Left ventricle myocardium superior (tissue), 1 donor: ENCODE results near the gene AKAP6. TPM values are rescaled to one million over a fixed set of nuclear protein-coding genes. Genes with fewer than 3 reads are reported as not detected.
A peak's percentile ranks its signal among the peaks of the same experiment; 100 is the strongest.

Experiments
- ATAC-seq: fragments of 200-7000 bp; cut with Tn5 transposase; one replicate; pipeline ENCODE4 v1.9.1; 2020; ENCODE audit warnings: mild to moderate bottlenecking, moderate library complexity
- DNase-seq: peaks from one replicate; pipeline ENCODE4 v3.0.0-alpha.2; 2020
- intact Hi-C: fragments of 100-400 bp; cut with micrococcal nuclease; formaldehyde crosslinking; loops from one replicate; pipeline ENCODE4 v1.11.0; 2022
- total RNA-seq: library from RNA; stranded (reverse); fragmentation: NEBNext Ultra II Directional; extraction: Animal tissue kit (Norgen Biotek cat#: 25700); gene quantifications from one replicate; pipeline ENCODE4 v1.2.1, GENCODE V29; 2021
- donor health status: DM: no; HTN: yes; CAD: no; lungs with severe emphysema.

The AKAP6 gene
- total RNA-seq, 1 donor from 2014 or later: 172 TPM

- DNase-seq (no peak), ATAC-seq (peak; percentile 36)
- intact Hi-C loops: loop anchor here (5.0 kb wide), 1 partner anchor 397 kb away; no protein-coding TSS in a partner anchor
These were observed 140.5 kb downstream of the AKAP6 start for GRCh38 chr14:32469388-32470160.

- DNase-seq (no peak), ATAC-seq (no peak)
- intact Hi-C loops: loop anchor here (5.0 kb wide), 1 partner anchor 398 kb away; no protein-coding TSS in a partner anchor
These were observed 141.1 kb downstream of the AKAP6 start for GRCh38 chr14:32470161-32470715.

- ATAC-seq (no peak), DNase-seq (no peak)
These were observed 142.1 kb downstream of the AKAP6 start for GRCh38 chr14:32471181-32471580.

GRCh38 chr14:32472076-32472475 lies 143.0 kb downstream of the AKAP6 start:
- DNase-seq (no peak), ATAC-seq (peak; percentile 16)
- intact Hi-C loops: loop anchor here (5.0 kb wide), 1 partner anchor 400 kb away; no protein-coding TSS in a partner anchor

More at GRCh38 chr14:32471181-32471580, 142.1 kb downstream of the AKAP6 start:
- intact Hi-C loops: loop anchor here (5.0 kb wide), 1 partner anchor 399 kb away; no protein-coding TSS in a partner anchor

- ATAC-seq (peak; percentile 84), DNase-seq (peak; percentile 63)
- intact Hi-C loops: loop anchor here (5.0 kb wide), 1 partner anchor 400 kb away; no protein-coding TSS in a partner anchor
These were observed 143.7 kb downstream of the AKAP6 start for GRCh38 chr14:32472512-32473463.

GRCh38 chr14:32473464-32473855 lies 144.4 kb downstream of the AKAP6 start:
- ATAC-seq (peak; percentile 69), DNase-seq (peak; percentile 60)
- intact Hi-C loops: loop anchor here (5.0 kb wide), 1 partner anchor 401 kb away; no protein-coding TSS in a partner anchor

GRCh38 chr14:32474478-32475195 lies 145.5 kb downstream of the AKAP6 start:
- DNase-seq (no peak), ATAC-seq (no peak)
- intact Hi-C loops: loop anchor here (5.0 kb wide), 1 partner anchor 402 kb away; no protein-coding TSS in a partner anchor

- intact Hi-C loops: no loop called here
- no peak for DNase-seq
- no peak for ATAC-seq
These were observed 147.4 kb downstream of the AKAP6 start for GRCh38 chr14:32476532-32476931.

- intact Hi-C loops: no loop called here
- no peak for ATAC-seq
- no peak for DNase-seq
These were observed 148.3 kb downstream of the AKAP6 start for GRCh38 chr14:32477396-32477795.

GRCh38 chr14:32478050-32478449 lies 149.0 kb downstream of the AKAP6 start:
- DNase-seq: no peak
- intact Hi-C loops: no loop called here

GRCh38 chr14:32480337-32480736 lies 151.2 kb downstream of the AKAP6 start:
- DNase-seq (no peak), ATAC-seq (no peak)
- intact Hi-C loops: no loop called here

More at GRCh38 chr14:32478050-32478449, 149.0 kb downstream of the AKAP6 start:
- no peak for ATAC-seq

- intact Hi-C loops: no loop called here
- no peak for ATAC-seq
- DNase-seq: no peak
These were observed 152.6 kb downstream of the AKAP6 start for GRCh38 chr14:32481707-32482106.

GRCh38 chr14:32491416-32492016 lies 162.4 kb downstream of the AKAP6 start:
- ATAC-seq (no peak), DNase-seq (no peak)
- intact Hi-C loops: no loop called here

GRCh38 chr14:32492457-32492856 lies 163.4 kb downstream of the AKAP6 start:
- intact Hi-C loops: no loop called here
- no peak for ATAC-seq

GRCh38 chr14:32494609-32495434 lies 165.7 kb downstream of the AKAP6 start:
- intact Hi-C loops: no loop called here
- ATAC-seq (peak; percentile 91), DNase-seq (peak; percentile 25)

More at GRCh38 chr14:32492457-32492856, 163.4 kb downstream of the AKAP6 start:
- no peak for DNase-seq

GRCh38 chr14:32495435-32495734 lies 166.3 kb downstream of the AKAP6 start:
- ATAC-seq (peak; percentile 39), DNase-seq (no peak)
- intact Hi-C loops: no loop called here

GRCh38 chr14:32497248-32497647 lies 168.2 kb downstream of the AKAP6 start:
- ATAC-seq: no peak
- no peak for DNase-seq
- intact Hi-C loops: no loop called here
